Uterus (tissue), 4 donors: ENCODE data around the gene ACOD1. TPM values are rescaled to one million over a fixed set of nuclear protein-coding genes. Genes with fewer than 3 reads are reported as not detected.
A peak's percentile ranks its signal among the peaks of the same experiment; 100 is the strongest.
"Not testable (repeated sequence)": the region's sequence is repeated elsewhere in the genome, so short reads cannot be mapped to it uniquely, and the experiment has no call there.

Experiments used
- DNase-seq, 2 donors: peaks; one replicate each; pipeline ENCODE4 v3.0.0-alpha.2; 2019 to 2020
- H3K27ac ChIP-seq, 2 donors: fragments of 200-600 bp; sonication (generic); 1 replicate in 1 of 2; 2 replicates in 1 of 2; pipeline ENCODE4 v1.5.1; 2016 to 2018
- H3K27me3 ChIP-seq, 2 donors: fragments of 200-600 bp; sonication (generic); one replicate each; pipeline ENCODE4 v1.5.1; 2018 to 2019; ENCODE audit warnings: control low read depth in 1 of 2
- H3K36me3 ChIP-seq, 2 donors: fragments of 200-600 bp; sonication (generic); one replicate each; pipeline ENCODE4 v1.5.1; 2019; ENCODE audit warnings: control low read depth in 1 of 2
- H3K4me1 ChIP-seq, 2 donors: fragments of 200-600 bp; sonication (generic); one replicate each; pipeline ENCODE4 v1.5.1; 2018 to 2019; ENCODE audit warnings: control low read depth in 1 of 2
- H3K4me3 ChIP-seq, 2 donors: fragments of 200-600 bp; sonication (generic); 1 replicate in 1 of 2; 2 replicates in 1 of 2; pipeline ENCODE4 v1.5.1; 2018 to 2019; ENCODE audit warnings: mild to moderate bottlenecking in 1 of 2
- H3K9me3 ChIP-seq, 2 donors: fragments of 200-600 bp; sonication (generic); one replicate each; pipeline ENCODE4 v1.5.1; 2019; ENCODE audit warnings: control low read depth in 1 of 2
- POLR2A ChIP-seq, 2 donors: fragments of 450-650 bp; IDR thresholded peaks; one replicate each; pipeline ENCODE4 v1.6.1; 2016; ENCODE audit warnings: antibody characterized with exemption in 2 of 2, mild to moderate bottlenecking in 1 of 2, moderate library complexity in 1 of 2
- intact Hi-C: fragments of 100-400 bp; cut with DNase I; formaldehyde crosslinking; loops from one replicate; pipeline ENCODE4 v1.15.1; 2023; ENCODE audit warnings: low total_unique reads
- total RNA-seq, 4 donors: library from RNA; depleted of rRNA in 3 of 4; stranded (reverse); fragments of >200 nt in 3 of 4; gene quantifications; one replicate each; pipeline versions ENCODE4 v1.1.0 to v1.2.4, GENCODE V29; 2014 to 2023
- TF ChIP-seq, protein P1 (sequence below), 4 experiments: fragments of 200-600 bp in 2 of 4; fragments of 450-650 bp in 2 of 4; sonication (generic) in 2 of 4; IDR thresholded peaks; one replicate each; pipeline ENCODE4 v1.5.1; 2016 to 2019; ENCODE audit warnings: antibody characterized with exemption in 4 of 4, mild to moderate bottlenecking in 2 of 4, moderate library complexity in 1 of 4
- donor health status: DM: yes; HTN: yes; CAD: no.

Gene ACOD1
- total RNA-seq, 4 donors from 2014 or later = not detected

DNA sequence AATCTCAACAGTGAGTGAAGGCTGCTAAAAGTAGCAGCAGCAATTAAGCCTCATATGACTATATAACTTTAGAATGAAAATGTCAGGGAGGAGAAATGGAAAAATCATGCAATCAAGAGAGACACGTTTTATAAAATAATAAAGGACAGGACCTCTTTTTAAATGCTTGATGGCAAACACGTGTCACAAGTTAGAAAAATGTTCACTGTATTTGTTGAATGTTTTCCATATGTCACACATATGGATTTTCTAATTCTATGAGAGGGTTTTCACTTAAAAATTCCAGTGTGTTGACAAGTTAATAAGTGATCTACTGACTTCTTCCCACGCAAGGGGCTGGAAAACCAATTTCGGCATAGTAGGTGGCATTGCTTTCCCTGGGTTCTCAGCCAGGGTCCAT is 34.4 kb upstream of the ACOD1 start:
- Histone ChIP-seq H3K4me3 (no peak overlapping the region), H3K36me3 (no peaks in the 10 kb centered on the region), H3K27me3 (no peaks in the 10 kb centered on the region), H3K4me1 (no peaks in the 10 kb centered on the region), H3K9me3 (no peaks in the 10 kb centered on the region), H3K27ac (no peak overlapping the region)
- TF ChIP-seq, protein P1, sequence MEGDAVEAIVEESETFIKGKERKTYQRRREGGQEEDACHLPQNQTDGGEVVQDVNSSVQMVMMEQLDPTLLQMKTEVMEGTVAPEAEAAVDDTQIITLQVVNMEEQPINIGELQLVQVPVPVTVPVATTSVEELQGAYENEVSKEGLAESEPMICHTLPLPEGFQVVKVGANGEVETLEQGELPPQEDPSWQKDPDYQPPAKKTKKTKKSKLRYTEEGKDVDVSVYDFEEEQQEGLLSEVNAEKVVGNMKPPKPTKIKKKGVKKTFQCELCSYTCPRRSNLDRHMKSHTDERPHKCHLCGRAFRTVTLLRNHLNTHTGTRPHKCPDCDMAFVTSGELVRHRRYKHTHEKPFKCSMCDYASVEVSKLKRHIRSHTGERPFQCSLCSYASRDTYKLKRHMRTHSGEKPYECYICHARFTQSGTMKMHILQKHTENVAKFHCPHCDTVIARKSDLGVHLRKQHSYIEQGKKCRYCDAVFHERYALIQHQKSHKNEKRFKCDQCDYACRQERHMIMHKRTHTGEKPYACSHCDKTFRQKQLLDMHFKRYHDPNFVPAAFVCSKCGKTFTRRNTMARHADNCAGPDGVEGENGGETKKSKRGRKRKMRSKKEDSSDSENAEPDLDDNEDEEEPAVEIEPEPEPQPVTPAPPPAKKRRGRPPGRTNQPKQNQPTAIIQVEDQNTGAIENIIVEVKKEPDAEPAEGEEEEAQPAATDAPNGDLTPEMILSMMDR (IDR thresholded peaks at IDR 0.05) = no peak
- TF ChIP-seq POLR2A (IDR thresholded peaks at IDR 0.05) = no peak
- no peak for DNase-seq
- intact Hi-C loops = no loop called here

DNA sequence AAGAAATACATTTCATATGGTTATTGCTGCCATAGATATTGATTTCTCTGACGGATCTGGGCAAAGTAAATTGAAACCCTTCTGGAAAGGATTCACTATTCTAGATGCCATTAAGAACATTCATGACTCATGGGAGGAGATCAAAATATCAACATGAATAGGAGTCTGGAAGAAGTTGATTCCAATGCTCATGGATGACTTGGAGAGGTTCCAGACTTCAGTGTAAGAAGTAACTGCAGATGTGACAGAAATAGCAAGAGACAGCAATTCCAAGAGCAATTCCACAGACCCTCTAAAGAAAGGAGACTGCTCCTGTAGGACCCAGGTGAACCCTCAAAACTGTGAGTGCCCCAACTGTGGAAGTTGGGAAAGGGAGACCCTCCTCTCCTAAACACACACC is 31.2 kb upstream of the ACOD1 start:
- intact Hi-C loops = no loop called here
- Histone ChIP-seq H3K9me3 (no peaks in the 10 kb centered on the region), H3K27me3 (no peaks in the 10 kb centered on the region), H3K4me1 (no peaks in the 10 kb centered on the region), H3K27ac (no peak overlapping the region), H3K4me3 (no peak overlapping the region), H3K36me3 (no peaks in the 10 kb centered on the region)
- DNase-seq = no peak
- TF ChIP-seq, protein P1 (IDR thresholded peaks at IDR 0.05) = no peak
- no peak for TF ChIP-seq POLR2A (IDR thresholded peaks at IDR 0.05)

DNA sequence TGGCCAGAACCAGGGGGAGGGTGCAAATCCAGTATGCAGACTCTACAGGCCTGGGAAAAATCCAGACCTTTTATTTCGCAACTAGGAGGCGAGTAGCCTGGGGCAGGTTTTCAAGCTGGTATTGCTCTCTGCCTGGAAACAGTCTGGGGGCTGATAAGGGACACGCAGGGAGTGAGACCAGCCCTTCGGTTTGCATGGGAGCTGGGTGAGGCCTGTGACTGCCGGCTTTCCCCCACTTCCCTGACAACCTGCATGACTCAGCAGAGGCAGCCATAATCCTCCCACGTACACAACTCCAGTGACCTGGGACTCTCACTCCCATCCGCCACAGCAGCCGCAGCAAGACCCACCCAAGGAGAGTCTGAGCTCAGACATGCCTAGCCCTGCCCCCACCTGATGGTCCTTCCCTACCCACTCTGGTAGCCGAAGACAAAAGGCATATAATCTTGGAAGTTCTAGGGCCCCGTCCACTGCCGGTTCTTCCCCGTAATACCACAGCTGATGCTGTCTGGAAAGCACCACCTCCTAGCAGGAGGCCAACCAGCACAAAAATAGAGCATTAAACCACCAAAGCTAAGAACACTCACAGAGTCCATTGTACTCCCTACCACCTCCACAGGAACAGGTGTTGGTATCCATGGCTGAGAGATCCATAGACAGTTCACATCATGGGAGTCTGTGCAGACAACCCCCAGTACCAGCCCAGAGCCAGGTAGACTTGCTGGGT is 30.4 kb upstream of the ACOD1 start:
- H3K9me3 ChIP-seq, H3K27me3 ChIP-seq, H3K4me1 ChIP-seq, H3K36me3 ChIP-seq, intact Hi-C loops, H3K4me3 ChIP-seq, H3K27ac ChIP-seq: not testable (repeated sequence)
- DNase-seq = peak in 1 of 2 donors; percentile 24

DNA sequence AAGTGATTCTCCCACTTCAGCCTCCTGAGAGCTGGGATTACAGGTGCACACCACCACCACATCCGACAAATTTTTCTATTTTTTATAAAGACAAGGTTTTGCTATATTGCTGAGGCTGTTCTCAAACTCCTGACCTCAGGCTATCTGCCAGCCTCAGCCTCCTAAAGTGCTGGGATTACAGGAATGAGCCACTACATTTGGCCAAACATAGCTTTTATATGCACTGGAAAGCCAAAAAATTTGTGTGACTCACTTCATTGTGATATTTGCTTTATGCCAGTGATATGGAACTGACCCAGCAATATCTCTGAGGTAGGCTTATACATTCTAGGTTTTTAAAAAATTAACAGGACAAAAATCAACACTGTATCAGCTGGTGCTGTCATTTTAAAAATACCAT is 26.8 kb upstream of the ACOD1 start:
- DNase-seq = no peak
- Histone ChIP-seq H3K4me3 (no peak overlapping the region), H3K27ac (no peak overlapping the region), H3K4me1 (no peaks in the 10 kb centered on the region), H3K36me3 (no peaks in the 10 kb centered on the region), H3K9me3 (no peaks in the 10 kb centered on the region), H3K27me3 (no peaks in the 10 kb centered on the region)
- intact Hi-C loops = no loop called here
- no peak for TF ChIP-seq POLR2A (IDR thresholded peaks at IDR 0.05)
- TF ChIP-seq, protein P1 (IDR thresholded peaks at IDR 0.05) = no peak

DNA sequence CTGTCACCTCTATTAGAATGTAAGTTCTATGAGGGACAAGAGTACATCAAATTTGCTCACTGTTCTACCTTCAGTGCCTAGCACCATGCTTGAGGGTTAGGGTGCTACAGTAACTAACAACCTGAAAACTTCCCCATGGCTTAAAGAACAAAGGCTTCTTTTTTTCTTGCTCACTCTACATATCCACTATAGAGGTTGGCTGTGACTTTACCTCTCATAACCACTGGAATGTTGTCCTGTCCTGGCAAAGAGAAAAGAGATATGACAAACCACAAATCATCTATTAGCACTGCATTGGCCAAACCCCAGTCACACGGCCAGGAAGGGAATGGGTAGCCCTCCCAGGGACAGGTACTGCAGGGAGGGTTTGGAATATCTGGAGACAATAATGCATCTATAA is 23.2 kb upstream of the ACOD1 start:
- H3K4me1 ChIP-seq = no peaks in the 10 kb centered on the region
- H3K27me3 ChIP-seq = no peaks in the 10 kb centered on the region
- no peak overlapping the region for H3K27ac ChIP-seq
- intact Hi-C loops = no loop called here
- TF ChIP-seq, protein P1 (IDR thresholded peaks at IDR 0.05) = no peak
- no peak for TF ChIP-seq POLR2A (IDR thresholded peaks at IDR 0.05)
- no peaks in the 10 kb centered on the region for H3K36me3 ChIP-seq
- H3K9me3 ChIP-seq = no peaks in the 10 kb centered on the region
- no peak overlapping the region for H3K4me3 ChIP-seq
- DNase-seq = no peak

DNA sequence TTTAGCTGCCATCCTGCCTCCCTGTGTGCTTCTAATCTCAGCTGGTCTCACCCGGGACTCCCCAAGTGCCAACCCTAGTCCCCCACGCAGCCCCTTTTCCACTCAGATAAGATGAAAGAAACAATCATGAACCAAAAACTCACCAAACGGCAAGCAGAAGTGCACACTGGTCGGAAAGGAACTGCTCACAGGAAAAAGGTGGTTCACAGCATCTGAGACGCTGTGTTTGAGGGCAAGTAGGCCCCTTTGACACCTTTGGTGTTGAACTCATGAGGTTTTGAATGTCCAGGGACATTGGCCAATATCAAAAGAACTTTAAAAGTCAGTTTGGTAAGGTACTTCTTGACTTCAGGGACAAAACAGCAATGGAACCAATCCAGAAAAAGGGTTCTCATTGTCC is 20.4 kb upstream of the ACOD1 start:
- H3K9me3 ChIP-seq = no peaks in the 10 kb centered on the region
- no peaks in the 10 kb centered on the region for H3K4me1 ChIP-seq
- H3K4me3 ChIP-seq = no peak overlapping the region
- no peaks in the 10 kb centered on the region for H3K36me3 ChIP-seq
- no peak for DNase-seq
- intact Hi-C loops = no loop called here
- H3K27ac ChIP-seq = no peak overlapping the region
- TF ChIP-seq, protein P1 (IDR thresholded peaks at IDR 0.05) = no peak
- TF ChIP-seq POLR2A (IDR thresholded peaks at IDR 0.05) = no peak
- no peaks in the 10 kb centered on the region for H3K27me3 ChIP-seq
